OCI-LY3 (cell line): Measurements from ENCODE around the gene S100A4.

Experiments used
- H2AFZ ChIP-seq: fragments of 200-600, 300-600 bp; shearing (Covaris generic); 2 replicates; pipeline ENCODE4 v1.6.0; 2014; ENCODE audit warnings: antibody characterized with exemption, low read depth, low read length
- H3K27ac ChIP-seq: fragments of 200-600, 300-600 bp; sonication (generic); 2 replicates; pipeline ENCODE4 v1.5.1; 2014; ENCODE audit warnings: mild to moderate bottlenecking, low read length, moderate library complexity, mixed read lengths
- H3K27me3 ChIP-seq: fragments of 200-600, 300-600 bp; sonication (generic); 2 replicates; pipeline ENCODE4 v1.6.1; 2014; ENCODE audit warnings: low read depth, low read length, mixed read lengths
- H3K36me3 ChIP-seq: fragments of 200-600, 300-600 bp; sonication (generic); replicated peaks from 2 replicates; pipeline ENCODE3; 2014; ENCODE audit warnings: low read depth, low read length, mixed read lengths
- H3K4me1 ChIP-seq: fragments of 300-600, 200-600 bp; sonication (generic); 2 replicates; pipeline ENCODE4 v1.6.1; 2014; ENCODE audit warnings: low read length, mixed read lengths
- H3K4me2 ChIP-seq: fragments of 200-600, 300-600 bp; sonication (generic); 2 replicates; pipeline ENCODE4 v1.6.1; 2014; ENCODE audit warnings: low read length, mixed read lengths
- H3K4me3 ChIP-seq: fragments of 300-600, 200-600 bp; sonication (generic); 2 replicates; pipeline ENCODE4 v1.5.1; 2014; ENCODE audit warnings: antibody characterized with exemption, mild to moderate bottlenecking, low read length, moderate library complexity
- H3K79me2 ChIP-seq: fragments of 300-600, 200-600 bp; shearing (Covaris generic); 2 replicates; pipeline ENCODE4 v1.6.1; 2014; ENCODE audit warnings: mild to moderate bottlenecking, low read length, mixed read lengths
- H3K9ac ChIP-seq: fragments of 300-600, 200-600 bp; shearing (Covaris generic); 2 replicates; pipeline ENCODE4 v1.6.0; 2014; ENCODE audit warnings: mild to moderate bottlenecking, low read length, moderate library complexity
- H3K9me3 ChIP-seq: fragments of 200-600, 300-600 bp; shearing (Covaris generic); 2 replicates; pipeline ENCODE4 v1.6.1; 2014; ENCODE audit warnings: low read length, mixed read lengths; ENCODE audit not compliant: insufficient read depth
- H4K20me1 ChIP-seq: fragments of 200-600, 300-600 bp; sonication (generic); 2 replicates; pipeline ENCODE4 v1.6.1; 2016; ENCODE audit warnings: low read length, mixed read lengths; ENCODE audit not compliant: insufficient read depth
- CTCF ChIP-seq: fragments of 200-600, 300-600 bp; sonication (generic); IDR thresholded peaks from 2 replicates; pipeline ENCODE4 v1.5.1; 2014; ENCODE audit warnings: antibody characterized with exemption, low read length, low read depth
- EZH2phosphoT487 ChIP-seq: fragments of 200-600 bp; shearing (Covaris generic); IDR thresholded peaks from 2 replicates; pipeline ENCODE4 v1.6.1; 2018; ENCODE audit warnings: antibody characterized with exemption, mixed run types, low read depth

S100A4 gene

GRCh38 chr1:153510984-153511410, 34.6 kb downstream of the S100A4 start:
- H3K79me2 ChIP-seq: no peaks in the 10 kb centered on the region
- H4K20me1 ChIP-seq: no peaks in the 10 kb centered on the region
- H3K27me3 ChIP-seq: no peaks in the 10 kb centered on the region
- H3K27ac ChIP-seq: no peak overlapping the region
- peaks cover 11% of the 10 kb centered on the region for H3K4me1 ChIP-seq
- no peaks in the 10 kb centered on the region for H3K36me3 ChIP-seq
- no peaks in the 10 kb centered on the region for H3K9me3 ChIP-seq
- H3K4me2 ChIP-seq: peak overlapping the region; percentile 54
- peak overlapping the region; percentile 34; the same call in 1 of the 2 replicates for H3K9ac ChIP-seq
- peak overlapping the region; percentile 77 for H2AFZ ChIP-seq
- no peak overlapping the region for H3K4me3 ChIP-seq
- peak; percentile 98 for TF ChIP-seq CTCF
- no peak for TF ChIP-seq EZH2phosphoT487

GRCh38 chr1:153509729-153510354, 35.8 kb downstream of the S100A4 start:
- Histone ChIP-seq H2AFZ (no peak overlapping the region), H3K4me3 (no peak overlapping the region), H3K4me2 (no peak overlapping the region), H3K9ac (no peak overlapping the region), H3K36me3 (no peaks in the 10 kb centered on the region), H3K9me3 (no peaks in the 10 kb centered on the region), H3K27ac (no peak overlapping the region), H3K4me1 (peaks cover 11% of the 10 kb centered on the region), H3K79me2 (no peaks in the 10 kb centered on the region), H4K20me1 (no peaks in the 10 kb centered on the region), H3K27me3 (no peaks in the 10 kb centered on the region)
- TF ChIP-seq EZH2phosphoT487: no peak
- peak; percentile 94 for TF ChIP-seq CTCF

DNA sequence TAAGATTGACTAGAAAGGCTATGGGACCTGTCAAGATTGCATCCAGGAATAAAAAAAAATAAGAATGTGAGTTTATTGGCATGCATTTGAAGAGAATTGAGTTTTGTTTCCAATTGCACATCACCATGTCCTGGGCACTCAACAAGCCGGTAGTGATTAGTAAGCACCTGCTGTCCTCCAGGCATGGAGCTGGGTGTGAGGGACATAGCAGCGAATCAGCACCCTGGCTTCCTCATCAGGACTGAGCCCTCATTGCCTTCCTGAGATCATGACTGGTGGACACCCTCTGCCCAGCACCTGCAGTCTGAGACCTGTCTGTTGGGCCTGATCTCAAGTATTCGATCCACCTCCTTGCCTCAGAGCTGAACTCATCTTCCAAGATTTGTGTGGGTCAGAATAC, 36.6 kb downstream of the S100A4 start:
- no peaks in the 10 kb centered on the region for H3K9me3 ChIP-seq
- peaks cover 11% of the 10 kb centered on the region for H3K4me1 ChIP-seq
- TF ChIP-seq CTCF: no peak
- no peaks in the 10 kb centered on the region for H4K20me1 ChIP-seq
- 0 out of 2 replicates have a peak, but pooled peaks cover 3% of the 10 kb centered on the region for H3K27me3 ChIP-seq
- no peak overlapping the region for H3K27ac ChIP-seq
- no peaks in the 10 kb centered on the region for H3K79me2 ChIP-seq
- no peak overlapping the region for H2AFZ ChIP-seq
- H3K4me3 ChIP-seq: no peak overlapping the region
- no peaks in the 10 kb centered on the region for H3K36me3 ChIP-seq
- no peak overlapping the region for H3K4me2 ChIP-seq
- no peak overlapping the region for H3K9ac ChIP-seq

- H3K79me2 ChIP-seq: no peaks in the 10 kb centered on the region
- H3K27ac ChIP-seq: no peak overlapping the region
- no peak overlapping the region for H3K9ac ChIP-seq
- H3K4me1 ChIP-seq: peaks cover 11% of the 10 kb centered on the region
- no peak overlapping the region for H3K4me3 ChIP-seq
- no peaks in the 10 kb centered on the region for H4K20me1 ChIP-seq
- H2AFZ ChIP-seq: no peak overlapping the region
- H3K4me2 ChIP-seq: no peak overlapping the region
- TF ChIP-seq EZH2phosphoT487: no peak
- TF ChIP-seq CTCF: no peak
- H3K9me3 ChIP-seq: no peaks in the 10 kb centered on the region
- no peaks in the 10 kb centered on the region for H3K36me3 ChIP-seq
- H3K27me3 ChIP-seq: 0 out of 2 replicates have a peak, but pooled peaks cover 3% of the 10 kb centered on the region
Observed at GRCh38 chr1:153507926-153508583, 37.6 kb downstream of the S100A4 start.
